ENCODE measurements around the gene COMTD1.

COMTD1 gene

DNA sequence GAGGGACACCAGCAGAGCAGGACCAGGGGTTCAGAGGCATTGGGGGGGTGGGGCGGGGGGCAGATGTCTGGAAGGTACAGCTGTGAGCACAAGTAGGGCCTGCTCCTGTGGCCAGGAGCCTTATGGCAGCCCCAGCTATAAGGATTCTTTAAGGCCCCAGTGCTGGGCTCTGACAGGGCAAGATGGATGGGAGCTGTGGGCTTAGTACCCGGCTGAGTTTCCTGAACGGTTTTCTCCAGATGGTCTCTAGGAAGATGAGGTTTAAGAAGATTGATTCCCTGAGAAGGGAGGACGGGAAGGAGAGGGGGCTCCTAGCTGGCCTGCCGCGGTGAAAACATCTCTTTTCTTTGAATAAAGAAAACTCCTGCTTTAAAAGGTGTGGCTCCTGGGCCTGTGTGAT, 30.1 kb upstream of the COMTD1 start:
- Histone ChIP-seq H3K27me3 (peaks cover 0 to 17% of the 10 kb centered on the region in 2 donors), H3K9me3 (peaks cover 0 to 3% (median 3%) of the 10 kb centered on the region in 3 donors), H3K4me3 (no peak overlapping the region), H3K36me3 (no peaks in the 10 kb centered on the region), H3K27ac (no peak overlapping the region), H3K4me1 (peaks cover 0 to 5% (median 0%) of the 10 kb centered on the region in 4 donors)
- TF ChIP-seq, protein P1, sequence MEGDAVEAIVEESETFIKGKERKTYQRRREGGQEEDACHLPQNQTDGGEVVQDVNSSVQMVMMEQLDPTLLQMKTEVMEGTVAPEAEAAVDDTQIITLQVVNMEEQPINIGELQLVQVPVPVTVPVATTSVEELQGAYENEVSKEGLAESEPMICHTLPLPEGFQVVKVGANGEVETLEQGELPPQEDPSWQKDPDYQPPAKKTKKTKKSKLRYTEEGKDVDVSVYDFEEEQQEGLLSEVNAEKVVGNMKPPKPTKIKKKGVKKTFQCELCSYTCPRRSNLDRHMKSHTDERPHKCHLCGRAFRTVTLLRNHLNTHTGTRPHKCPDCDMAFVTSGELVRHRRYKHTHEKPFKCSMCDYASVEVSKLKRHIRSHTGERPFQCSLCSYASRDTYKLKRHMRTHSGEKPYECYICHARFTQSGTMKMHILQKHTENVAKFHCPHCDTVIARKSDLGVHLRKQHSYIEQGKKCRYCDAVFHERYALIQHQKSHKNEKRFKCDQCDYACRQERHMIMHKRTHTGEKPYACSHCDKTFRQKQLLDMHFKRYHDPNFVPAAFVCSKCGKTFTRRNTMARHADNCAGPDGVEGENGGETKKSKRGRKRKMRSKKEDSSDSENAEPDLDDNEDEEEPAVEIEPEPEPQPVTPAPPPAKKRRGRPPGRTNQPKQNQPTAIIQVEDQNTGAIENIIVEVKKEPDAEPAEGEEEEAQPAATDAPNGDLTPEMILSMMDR (IDR thresholded peaks at IDR 0.05), result no peak
- DNase-seq, result no peak
- intact Hi-C loops (cut with DNase I; ENCODE audit: low total_unique reads), result no loop called here

DNA sequence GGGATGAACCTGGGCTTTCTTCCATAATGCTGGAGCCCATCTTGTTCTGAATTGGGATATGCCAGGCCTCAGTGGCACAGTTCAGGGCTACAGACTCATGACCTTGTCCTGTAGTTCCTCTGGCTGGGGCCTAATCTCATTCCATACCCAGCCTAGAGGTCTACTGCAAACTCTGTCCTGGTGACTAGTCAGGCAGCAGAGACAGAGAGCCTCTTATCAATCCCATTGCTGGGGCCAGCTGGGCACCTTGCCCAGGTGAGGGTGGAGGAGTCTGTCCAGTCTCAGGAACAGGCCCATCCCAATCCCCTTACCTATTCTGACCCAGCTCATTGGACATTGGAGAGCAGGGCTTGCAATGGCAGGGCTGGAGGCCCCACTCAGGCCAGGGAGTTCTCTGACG, 28.0 kb upstream of the COMTD1 start:
- Histone ChIP-seq H3K27me3 (peaks cover 0 to 17% of the 10 kb centered on the region in 2 donors), H3K4me1 (peaks cover 0 to 5% (median 0%) of the 10 kb centered on the region in 4 donors), H3K36me3 (no peaks in the 10 kb centered on the region), H3K4me3 (no peak overlapping the region), H3K27ac (no peak overlapping the region), H3K9me3 (peaks cover 0 to 7% (median 3%) of the 10 kb centered on the region in 3 donors)
- intact Hi-C loops (cut with DNase I; ENCODE audit: low total_unique reads), result no loop called here
- no peak for DNase-seq
- TF ChIP-seq, protein P1 (IDR thresholded peaks at IDR 0.05), result no peak

DNA sequence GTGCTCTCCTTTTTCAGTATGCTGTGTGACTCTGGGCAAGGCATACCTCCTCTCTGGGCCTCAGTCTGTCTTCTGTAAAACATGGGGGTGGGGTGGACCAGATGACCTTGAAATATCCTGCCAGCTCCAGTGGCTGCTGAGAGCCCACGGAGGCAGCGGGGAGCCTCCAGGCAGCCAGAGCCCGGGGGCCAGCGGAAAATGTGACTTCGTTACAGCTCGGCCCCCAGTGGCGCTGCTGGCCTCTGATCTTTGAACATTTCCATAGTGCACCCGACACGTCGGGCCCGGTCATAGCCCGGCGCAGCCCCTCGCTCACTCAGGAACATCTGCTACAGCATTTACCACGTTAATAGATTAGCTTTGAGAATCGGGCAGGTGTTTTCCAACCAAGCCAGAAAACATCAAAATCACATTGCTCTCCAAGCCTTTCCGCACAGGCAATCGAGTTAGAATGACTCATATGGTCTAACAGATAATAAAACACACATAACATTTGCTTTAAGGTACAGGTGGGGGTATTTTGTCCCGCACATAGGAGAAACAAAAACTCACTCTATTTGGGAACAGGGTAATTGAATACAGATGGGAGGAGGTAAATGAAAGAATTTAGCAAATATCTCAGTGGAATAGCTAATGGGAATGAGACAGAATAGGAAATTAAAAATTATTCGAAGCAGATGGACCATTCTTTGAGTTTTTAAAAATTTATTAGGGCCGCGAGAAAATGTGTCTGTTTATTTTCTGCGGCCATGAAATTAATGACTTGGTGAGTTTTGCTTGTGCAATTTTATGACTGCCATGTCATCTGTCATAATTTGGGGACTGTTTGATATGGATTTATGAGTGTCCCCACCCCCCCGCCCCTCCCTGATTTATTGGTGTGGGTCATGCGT, 26.3 kb upstream of the COMTD1 start:
- no peak overlapping the region for H3K4me3 ChIP-seq
- peaks cover 0 to 7% (median 3%) of the 10 kb centered on the region in 3 donors for H3K9me3 ChIP-seq
- intact Hi-C loops (cut with DNase I; ENCODE audit: low total_unique reads), result no loop called here
- H3K27ac ChIP-seq, result no peak overlapping the region
- peaks cover 0 to 17% of the 10 kb centered on the region in 2 donors for H3K27me3 ChIP-seq
- TF ChIP-seq, protein P1 (IDR thresholded peaks at IDR 0.05), result no peak
- peaks cover 0 to 5% (median 0%) of the 10 kb centered on the region in 4 donors for H3K4me1 ChIP-seq
- no peak for DNase-seq
- no peaks in the 10 kb centered on the region for H3K36me3 ChIP-seq

DNA sequence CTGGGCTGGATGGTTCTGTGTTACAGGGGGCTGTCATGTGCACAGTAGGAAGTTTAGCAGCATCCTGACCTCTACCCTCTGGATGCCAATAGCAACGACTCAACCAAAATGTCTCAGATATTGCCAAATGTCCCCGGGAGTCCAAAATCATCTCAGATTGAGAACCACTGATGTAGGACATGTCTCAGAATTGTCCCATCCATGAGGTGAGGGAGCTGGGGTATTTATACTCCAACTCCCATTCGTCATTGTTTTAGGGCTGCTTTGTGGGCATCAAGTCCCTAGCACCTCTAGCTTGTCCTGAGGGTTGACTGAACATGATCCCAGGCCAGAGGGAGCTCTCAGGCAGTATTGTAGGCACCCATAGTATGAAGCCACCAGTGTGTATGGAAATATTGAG, 25.2 kb upstream of the COMTD1 start:
- Histone ChIP-seq H3K36me3 (no peaks in the 10 kb centered on the region), H3K27ac (no peak overlapping the region), H3K9me3 (peaks cover 0 to 7% (median 3%) of the 10 kb centered on the region in 3 donors), H3K4me1 (peaks cover 0 to 5% (median 0%) of the 10 kb centered on the region in 4 donors), H3K27me3 (peaks cover 0 to 17% of the 10 kb centered on the region in 2 donors), H3K4me3 (no peak overlapping the region)
- no peak for DNase-seq
- intact Hi-C loops (cut with DNase I; ENCODE audit: low total_unique reads), result no loop called here
- TF ChIP-seq, protein P1 (IDR thresholded peaks at IDR 0.05), result no peak

DNA sequence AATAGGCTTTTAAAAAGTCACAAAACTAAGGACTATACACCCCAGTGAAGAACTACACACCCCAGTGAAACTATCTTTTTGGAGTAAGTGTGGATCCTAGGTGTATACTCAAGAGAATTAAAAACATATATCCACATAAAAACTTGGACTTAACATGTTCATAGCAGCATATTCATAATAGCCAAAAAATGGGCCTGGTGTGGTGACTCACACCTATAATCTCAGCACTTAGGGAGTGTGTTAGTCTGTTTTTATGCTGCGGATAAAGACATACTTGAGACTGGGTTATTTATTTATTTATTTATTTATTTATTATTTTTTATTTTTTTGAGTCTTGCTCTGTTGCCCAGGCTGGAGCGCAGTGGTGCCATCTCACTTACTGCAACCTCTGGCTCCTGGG, 19.0 kb upstream of the COMTD1 start:
- intact Hi-C loops (cut with DNase I; ENCODE audit: low total_unique reads), result no loop called here
- DNase-seq, result no peak
- Histone ChIP-seq H3K27ac (no peak overlapping the region), H3K9me3 (peaks cover 7 to 14% (median 7%) of the 10 kb centered on the region in 3 donors), H3K27me3 (no peaks in the 10 kb centered on the region), H3K4me3 (no peak overlapping the region), H3K4me1 (no peaks in the 10 kb centered on the region), H3K36me3 (no peaks in the 10 kb centered on the region)
- TF ChIP-seq, protein P1 (IDR thresholded peaks at IDR 0.05), result no peak

Measured in tibial artery (tissue), 4 donors.